Measurements from ENCODE around the gene PLCB4.

DNA sequence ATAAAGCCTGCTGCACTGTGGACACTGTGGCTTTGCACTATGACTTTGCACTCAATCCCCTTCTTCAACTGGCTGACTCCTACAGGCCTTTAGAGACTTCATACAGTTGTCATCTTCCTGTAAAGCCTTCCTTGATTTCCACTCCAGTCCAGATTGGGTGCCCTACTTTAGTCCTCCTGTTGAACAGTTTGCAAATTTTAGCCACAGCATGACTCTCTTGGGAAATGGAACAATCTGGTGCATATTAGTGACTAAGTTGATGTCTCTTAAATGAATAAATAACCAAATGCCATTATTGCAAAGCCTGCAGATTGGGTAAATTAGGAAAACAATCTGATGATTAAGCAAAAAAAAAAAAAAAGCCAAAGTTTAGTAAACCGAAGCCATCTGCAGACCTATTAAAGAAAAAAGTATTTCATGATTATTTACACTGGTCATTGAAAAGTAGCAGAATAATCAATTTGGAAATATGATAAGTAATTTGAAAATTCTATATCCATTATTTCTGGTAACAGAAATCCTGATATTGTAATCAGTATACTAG, 12.6 kb downstream of the PLCB4 start:
- TF ChIP-seq, protein P1, sequence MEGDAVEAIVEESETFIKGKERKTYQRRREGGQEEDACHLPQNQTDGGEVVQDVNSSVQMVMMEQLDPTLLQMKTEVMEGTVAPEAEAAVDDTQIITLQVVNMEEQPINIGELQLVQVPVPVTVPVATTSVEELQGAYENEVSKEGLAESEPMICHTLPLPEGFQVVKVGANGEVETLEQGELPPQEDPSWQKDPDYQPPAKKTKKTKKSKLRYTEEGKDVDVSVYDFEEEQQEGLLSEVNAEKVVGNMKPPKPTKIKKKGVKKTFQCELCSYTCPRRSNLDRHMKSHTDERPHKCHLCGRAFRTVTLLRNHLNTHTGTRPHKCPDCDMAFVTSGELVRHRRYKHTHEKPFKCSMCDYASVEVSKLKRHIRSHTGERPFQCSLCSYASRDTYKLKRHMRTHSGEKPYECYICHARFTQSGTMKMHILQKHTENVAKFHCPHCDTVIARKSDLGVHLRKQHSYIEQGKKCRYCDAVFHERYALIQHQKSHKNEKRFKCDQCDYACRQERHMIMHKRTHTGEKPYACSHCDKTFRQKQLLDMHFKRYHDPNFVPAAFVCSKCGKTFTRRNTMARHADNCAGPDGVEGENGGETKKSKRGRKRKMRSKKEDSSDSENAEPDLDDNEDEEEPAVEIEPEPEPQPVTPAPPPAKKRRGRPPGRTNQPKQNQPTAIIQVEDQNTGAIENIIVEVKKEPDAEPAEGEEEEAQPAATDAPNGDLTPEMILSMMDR (IDR thresholded peaks at IDR 0.05), result no peak
- TF ChIP-seq EP300 (IDR thresholded peaks at IDR 0.05) (no peak), POLR2A (IDR thresholded peaks at IDR 0.05) (no peak), POLR2AphosphoS5 (IDR thresholded peaks at IDR 0.05) (no peak)
